Activated CD8-positive, alpha-beta memory T cell treated with anti-CD3 and anti-CD28 coated beads, Interleukin-2, amount 10 ng/mL, durations not matched to agents 7 days and 5 days (primary cell): ENCODE results near the gene ARID3A. TPM values are rescaled to one million over a fixed set of nuclear protein-coding genes. Genes with fewer than 3 reads are reported as not detected.
A peak's percentile ranks its signal among the peaks of the same experiment; 100 is the strongest.
"Not testable (repeated sequence)": the region's sequence is repeated elsewhere in the genome, so short reads cannot be mapped to it uniquely, and the experiment has no call there.

Experiments used
- ATAC-seq: fragments of 150-1000 bp; cut with Tn5 transposase; one replicate; pipeline ENCODE4 v1.10.0; 2021; ENCODE audit warnings: moderate library complexity
- CTCF ChIA-PET: fragments of 350-600 bp; sonication (Branson Sonifier 250); formaldehyde crosslinking; loops from one replicate; lab custom pipeline; 2021; ENCODE audit warnings: antibody characterized with exemption; lab: Charles Lee
- DNase-seq: peaks from one replicate; pipeline ENCODE4 v3.0.0-alpha.2; 2020
- H3K27ac Mint-ChIP-seq: one replicate; pipeline ENCODE4 v1.8.0; 2021; ENCODE audit warnings: mild to moderate bottlenecking, mixed read lengths
- H3K27me3 Mint-ChIP-seq: one replicate; pipeline ENCODE4 v1.8.0; 2021; ENCODE audit warnings: mixed read lengths
- H3K36me3 Mint-ChIP-seq: one replicate; pipeline ENCODE4 v1.8.0; 2021; ENCODE audit warnings: mild to moderate bottlenecking, mixed read lengths
- H3K4me1 Mint-ChIP-seq: one replicate; pipeline ENCODE4 v1.8.0; 2021; ENCODE audit warnings: mixed read lengths
- H3K4me3 Mint-ChIP-seq: one replicate; pipeline ENCODE4 v1.8.0; 2021; ENCODE audit warnings: mild to moderate bottlenecking, moderate library complexity, mixed read lengths
- H3K9me3 Mint-ChIP-seq: one replicate; pipeline ENCODE4 v1.8.0; 2022; ENCODE audit warnings: low read depth, mixed read lengths
- total RNA-seq, 2 experiments: library from RNA; stranded (reverse); gene quantifications; one replicate each; pipeline ENCODE4 v1.2.3, GENCODE V29; 2021

The ARID3A gene
- 10 to 100 TPM; 30.6 to 35.9 TPM for total RNA-seq

GRCh38 chr19:925526-926322, at the start of gene ARID3A:
ARID3A (plus strand) TSS chr19:926035; CDS start chr19:929529, 3,494 bp downstream.
- Mint-ChIP-seq H3K4me1 (peaks cover 17% of the 10 kb centered on the region), H3K27ac (peak within 1 kb of the TSS; percentile 75), H3K4me3 (peak within 1 kb of the TSS; percentile 77), H3K36me3 (peaks cover 2% of the 10 kb centered on the region), H3K27me3 (no peaks in the 10 kb centered on the region), H3K9me3 (no peaks in the 10 kb centered on the region)
- DNase-seq (peak; percentile 82), ATAC-seq (peak; percentile 68)
- CTCF ChIA-PET = interaction anchor here (1.2 to 7.4 kb wide), 3 partner anchors 13 to 62 kb away, joined by 7 to 163 read pairs (median 18); partner anchors contain the start of gene WDR18

GRCh38 chr19:876089-876488, 49.7 kb upstream of the ARID3A start:
- H3K4me3 Mint-ChIP-seq = no peak overlapping the region
- peaks cover 1% of the 10 kb centered on the region for H3K36me3 Mint-ChIP-seq
- DNase-seq (no peak), ATAC-seq (no peak)
- H3K27ac Mint-ChIP-seq = no peak overlapping the region
- peaks cover 9% of the 10 kb centered on the region for H3K4me1 Mint-ChIP-seq
- no peaks in the 10 kb centered on the region for H3K9me3 Mint-ChIP-seq
- CTCF ChIA-PET = interaction anchor here (0.9 kb wide), 1 partner anchor 17 kb away, joined by 4 read pairs; the partner anchor contains the start of genes MED16 and RNU6-9
- no peaks in the 10 kb centered on the region for H3K27me3 Mint-ChIP-seq

GRCh38 chr19:876780-877314, 49.0 kb upstream of the ARID3A start:
- no peak overlapping the region for H3K27ac Mint-ChIP-seq

GRCh38 chr19:877992-878660, 47.7 kb upstream of the ARID3A start:
- not testable (repeated sequence) for H3K9me3 Mint-ChIP-seq, ATAC-seq, H3K36me3 Mint-ChIP-seq, H3K27ac Mint-ChIP-seq, H3K4me1 Mint-ChIP-seq, H3K4me3 Mint-ChIP-seq, DNase-seq, H3K27me3 Mint-ChIP-seq
- CTCF ChIA-PET = interaction anchor here (2.3 kb wide), 1 partner anchor 14 kb away, joined by 6 read pairs; no protein-coding TSS in a partner anchor

More at GRCh38 chr19:876780-877314, 49.0 kb upstream of the ARID3A start:
- H3K4me1 Mint-ChIP-seq = peaks cover 7% of the 10 kb centered on the region
- no peaks in the 10 kb centered on the region for H3K27me3 Mint-ChIP-seq
- no peak overlapping the region for H3K4me3 Mint-ChIP-seq
- ATAC-seq (no peak), DNase-seq (no peak)
- CTCF ChIA-PET = interaction anchor here (1.0 kb wide), 1 partner anchor 107 kb away, joined by 3 read pairs; the partner anchor contains the start of gene WDR18
- peaks cover 3% of the 10 kb centered on the region for H3K36me3 Mint-ChIP-seq
- H3K9me3 Mint-ChIP-seq = no peaks in the 10 kb centered on the region

- not testable (repeated sequence) for H3K27me3 Mint-ChIP-seq, H3K4me3 Mint-ChIP-seq, H3K4me1 Mint-ChIP-seq, DNase-seq, H3K36me3 Mint-ChIP-seq, H3K9me3 Mint-ChIP-seq, ATAC-seq, H3K27ac Mint-ChIP-seq
- CTCF ChIA-PET = interaction anchor here (2.3 kb wide), 1 partner anchor 15 kb away, joined by 6 read pairs; no protein-coding TSS in a partner anchor
Observed at GRCh38 chr19:878751-879561, 46.9 kb upstream of the ARID3A start.

- CTCF ChIA-PET = interaction anchor here (2.3 kb wide), 1 partner anchor 16 kb away, joined by 6 read pairs; no protein-coding TSS in a partner anchor
- H3K4me1 Mint-ChIP-seq = no peaks in the 10 kb centered on the region
- DNase-seq (no peak), ATAC-seq (no peak)
- H3K9me3 Mint-ChIP-seq = no peaks in the 10 kb centered on the region
- H3K27ac Mint-ChIP-seq = no peak overlapping the region
- peaks cover 6% of the 10 kb centered on the region for H3K36me3 Mint-ChIP-seq
- H3K27me3 Mint-ChIP-seq = no peaks in the 10 kb centered on the region
- no peak overlapping the region for H3K4me3 Mint-ChIP-seq
Observed at GRCh38 chr19:879711-880438, 46.0 kb upstream of the ARID3A start.

- DNase-seq = no peak
- H3K4me3 Mint-ChIP-seq = no peak overlapping the region
- H3K4me1 Mint-ChIP-seq = peaks cover 3% of the 10 kb centered on the region
- H3K36me3 Mint-ChIP-seq = peaks cover 6% of the 10 kb centered on the region
- H3K27ac Mint-ChIP-seq = no peak overlapping the region
- H3K9me3 Mint-ChIP-seq = no peaks in the 10 kb centered on the region
- no peaks in the 10 kb centered on the region for H3K27me3 Mint-ChIP-seq
- CTCF ChIA-PET = no interaction called here
- no peak for ATAC-seq
Observed at GRCh38 chr19:881385-882071, 44.3 kb upstream of the ARID3A start.

GRCh38 chr19:882871-883497, 42.9 kb upstream of the ARID3A start:
- Mint-ChIP-seq H3K9me3 (no peaks in the 10 kb centered on the region), H3K4me1 (peaks cover 9% of the 10 kb centered on the region), H3K4me3 (no peak overlapping the region), H3K27ac (no peak overlapping the region), H3K27me3 (no peaks in the 10 kb centered on the region), H3K36me3 (peaks cover 10% of the 10 kb centered on the region)
- DNase-seq (no peak), ATAC-seq (no peak)
- CTCF ChIA-PET = interaction anchor here (0.9 kb wide), 1 partner anchor 31 kb away, joined by 3 read pairs; no protein-coding TSS in a partner anchor

- Mint-ChIP-seq H3K36me3 (peaks cover 10% of the 10 kb centered on the region), H3K27ac (no peak overlapping the region), H3K4me3 (no peak overlapping the region), H3K9me3 (no peaks in the 10 kb centered on the region), H3K4me1 (peaks cover 12% of the 10 kb centered on the region), H3K27me3 (no peaks in the 10 kb centered on the region)
- ATAC-seq (no peak), DNase-seq (no peak)
- CTCF ChIA-PET = no interaction called here
Observed at GRCh38 chr19:883661-884211, 42.1 kb upstream of the ARID3A start.

- Mint-ChIP-seq H3K4me3 (no peak overlapping the region), H3K4me1 (peaks cover 18% of the 10 kb centered on the region), H3K9me3 (no peaks in the 10 kb centered on the region), H3K27me3 (no peaks in the 10 kb centered on the region), H3K36me3 (peaks cover 11% of the 10 kb centered on the region), H3K27ac (no peak overlapping the region)
- DNase-seq (no peak), ATAC-seq (no peak)
- CTCF ChIA-PET = no interaction called here
Observed at GRCh38 chr19:884420-885211, 41.2 kb upstream of the ARID3A start.
